ENCODE data around the gene VWDE. TPM values are rescaled to one million over a fixed set of nuclear protein-coding genes. Genes with fewer than 3 reads are reported as not detected.

The VWDE gene
- total and polyA plus RNA-seq, 4 donors, result 0.21 to 0.55 TPM; not detected in 2

- no peaks in the 10 kb centered on the region for H3K36me3 ChIP-seq (ENCODE audit: control insufficient read depth in 1 of 2, insufficient read depth in 2 of 2, low read length in 1 of 2)
- H3K9me3 ChIP-seq (ENCODE audit: control insufficient read depth, low read length), result no peaks in the 10 kb centered on the region
- no peak for ATAC-seq (ENCODE audit: low FRiP score)
- intact Hi-C loops (cut with DNase I), result no loop called here
- H3K4me1 ChIP-seq (ENCODE audit: control insufficient read depth in 1 of 2, insufficient read depth in 2 of 2, low read length in 2 of 2), result no peaks in the 10 kb centered on the region
- no peaks in the 10 kb centered on the region for H3K27me3 ChIP-seq (ENCODE audit: control insufficient read depth in 1 of 2, insufficient read depth in 2 of 2, low read length in 1 of 2)
- no peak overlapping the region for H3K4me3 ChIP-seq (ENCODE audit: low read length in 2 of 2)
- 76 to 77% methylated on average over 11 of the region's 11 CpGs for WGBS, 2 donors
- H3K27ac ChIP-seq (ENCODE audit: low read depth in 1 of 2, low read length in 2 of 2), result no peak overlapping the region
- DNase-seq, result no peak
Observed at GRCh38 chr7:12431886-12432556, 28.4 kb upstream of the VWDE start.

- Histone ChIP-seq H3K9me3 (ENCODE audit: control insufficient read depth, low read length) (no peaks in the 10 kb centered on the region), H3K4me1 (ENCODE audit: control insufficient read depth in 1 of 2, insufficient read depth in 2 of 2, low read length in 2 of 2) (no peaks in the 10 kb centered on the region), H3K36me3 (ENCODE audit: control insufficient read depth in 1 of 2, insufficient read depth in 2 of 2, low read length in 1 of 2) (no peaks in the 10 kb centered on the region), H3K27me3 (ENCODE audit: control insufficient read depth in 1 of 2, insufficient read depth in 2 of 2, low read length in 1 of 2) (no peaks in the 10 kb centered on the region), H3K27ac (ENCODE audit: low read depth in 1 of 2, low read length in 2 of 2) (no peak overlapping the region), H3K4me3 (ENCODE audit: low read length in 2 of 2) (no peak overlapping the region)
- no peak for DNase-seq
- intact Hi-C loops (cut with DNase I), result no loop called here
- ATAC-seq (ENCODE audit: low FRiP score), result no peak
- WGBS, 2 donors, result 39 to 41% methylated on average over 1 of the region's 1 CpG
Observed at GRCh38 chr7:12425311-12425710, 21.6 kb upstream of the VWDE start.

- Histone ChIP-seq H3K9me3 (ENCODE audit: control insufficient read depth, low read length) (no peaks in the 10 kb centered on the region), H3K36me3 (ENCODE audit: control insufficient read depth in 1 of 2, insufficient read depth in 2 of 2, low read length in 1 of 2) (no peaks in the 10 kb centered on the region), H3K27me3 (ENCODE audit: control insufficient read depth in 1 of 2, insufficient read depth in 2 of 2, low read length in 1 of 2) (no peaks in the 10 kb centered on the region), H3K4me3 (ENCODE audit: low read length in 2 of 2) (no peak overlapping the region), H3K4me1 (ENCODE audit: control insufficient read depth in 1 of 2, insufficient read depth in 2 of 2, low read length in 2 of 2) (no peaks in the 10 kb centered on the region), H3K27ac (ENCODE audit: low read depth in 1 of 2, low read length in 2 of 2) (no peak overlapping the region)
- ATAC-seq (ENCODE audit: low FRiP score), result no peak
- intact Hi-C loops (cut with DNase I), result no loop called here
- DNase-seq, result no peak
- WGBS, 2 donors, result 41 to 43% methylated on average over 12 of the region's 12 CpGs
Observed at GRCh38 chr7:12423997-12424745, 20.5 kb upstream of the VWDE start.

- Histone ChIP-seq H3K4me3 (ENCODE audit: low read length in 2 of 2) (no peak overlapping the region), H3K27me3 (ENCODE audit: control insufficient read depth in 1 of 2, insufficient read depth in 2 of 2, low read length in 1 of 2) (no peaks in the 10 kb centered on the region), H3K36me3 (ENCODE audit: control insufficient read depth in 1 of 2, insufficient read depth in 2 of 2, low read length in 1 of 2) (no peaks in the 10 kb centered on the region), H3K27ac (ENCODE audit: low read depth in 1 of 2, low read length in 2 of 2) (no peak overlapping the region), H3K4me1 (ENCODE audit: control insufficient read depth in 1 of 2, insufficient read depth in 2 of 2, low read length in 2 of 2) (no peaks in the 10 kb centered on the region), H3K9me3 (ENCODE audit: control insufficient read depth, low read length) (no peaks in the 10 kb centered on the region)
- intact Hi-C loops (cut with DNase I), result no loop called here
- ATAC-seq (ENCODE audit: low FRiP score) (no peak), DNase-seq (no peak)
- 41 to 44% methylated on average over 8 of the region's 8 CpGs for WGBS, 2 donors
Observed at GRCh38 chr7:12423355-12423996, 19.8 kb upstream of the VWDE start.

GRCh38 chr7:12422554-12423320 is 19.1 kb upstream of the VWDE start:
- H3K36me3 ChIP-seq (ENCODE audit: control insufficient read depth in 1 of 2, insufficient read depth in 2 of 2, low read length in 1 of 2), result no peaks in the 10 kb centered on the region
- H3K27me3 ChIP-seq (ENCODE audit: control insufficient read depth in 1 of 2, insufficient read depth in 2 of 2, low read length in 1 of 2), result no peaks in the 10 kb centered on the region
- H3K4me1 ChIP-seq (ENCODE audit: control insufficient read depth in 1 of 2, insufficient read depth in 2 of 2, low read length in 2 of 2), result no peaks in the 10 kb centered on the region
- no peak for DNase-seq
- no peak overlapping the region for H3K27ac ChIP-seq (ENCODE audit: low read depth in 1 of 2, low read length in 2 of 2)
- H3K4me3 ChIP-seq (ENCODE audit: low read length in 2 of 2), result no peak overlapping the region
- 48 to 64% methylated on average over 4 of the region's 4 CpGs for WGBS, 2 donors
- ATAC-seq (ENCODE audit: low FRiP score), result no peak
- H3K9me3 ChIP-seq (ENCODE audit: control insufficient read depth, low read length), result no peaks in the 10 kb centered on the region
- intact Hi-C loops (cut with DNase I), result no loop called here

DNA sequence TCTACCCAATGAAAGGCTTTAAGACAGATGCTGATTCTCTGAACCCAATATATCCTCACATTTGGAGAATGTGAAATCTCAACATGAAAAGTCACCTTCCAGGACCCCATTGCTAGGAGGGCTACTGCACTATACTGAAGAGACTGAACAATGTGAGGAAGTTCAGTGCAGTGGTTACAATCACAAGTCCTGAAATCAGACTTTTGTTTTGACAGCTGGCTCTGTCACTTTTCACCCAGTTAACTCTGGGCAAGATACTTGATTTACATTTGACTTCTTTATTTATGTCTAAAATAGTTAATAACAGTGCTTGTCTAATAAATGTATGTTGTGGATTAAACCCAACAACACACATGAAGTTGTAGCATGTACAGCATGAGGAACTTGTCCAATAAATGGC is 14.8 kb upstream of the VWDE start:
- intact Hi-C loops (cut with DNase I), result no loop called here
- Histone ChIP-seq H3K4me1 (ENCODE audit: control insufficient read depth in 1 of 2, insufficient read depth in 2 of 2, low read length in 2 of 2) (no peaks in the 10 kb centered on the region), H3K9me3 (ENCODE audit: control insufficient read depth, low read length) (no peaks in the 10 kb centered on the region), H3K27ac (ENCODE audit: low read depth in 1 of 2, low read length in 2 of 2) (no peak overlapping the region), H3K27me3 (ENCODE audit: control insufficient read depth in 1 of 2, insufficient read depth in 2 of 2, low read length in 1 of 2) (no peaks in the 10 kb centered on the region), H3K4me3 (ENCODE audit: low read length in 2 of 2) (no peak overlapping the region), H3K36me3 (ENCODE audit: control insufficient read depth in 1 of 2, insufficient read depth in 2 of 2, low read length in 1 of 2) (no peaks in the 10 kb centered on the region)
- no peak for DNase-seq
- ATAC-seq (ENCODE audit: low FRiP score), result no peak

GRCh38 chr7:12415072-12415471 is 11.4 kb upstream of the VWDE start:
- Histone ChIP-seq H3K4me3 (ENCODE audit: low read length in 2 of 2) (no peak overlapping the region), H3K27ac (ENCODE audit: low read depth in 1 of 2, low read length in 2 of 2) (no peak overlapping the region), H3K36me3 (ENCODE audit: control insufficient read depth in 1 of 2, insufficient read depth in 2 of 2, low read length in 1 of 2) (no peaks in the 10 kb centered on the region), H3K4me1 (ENCODE audit: control insufficient read depth in 1 of 2, insufficient read depth in 2 of 2, low read length in 2 of 2) (no peaks in the 10 kb centered on the region), H3K27me3 (ENCODE audit: control insufficient read depth in 1 of 2, insufficient read depth in 2 of 2, low read length in 1 of 2) (no peaks in the 10 kb centered on the region), H3K9me3 (ENCODE audit: control insufficient read depth, low read length) (no peaks in the 10 kb centered on the region)
- DNase-seq (no peak), ATAC-seq (ENCODE audit: low FRiP score) (no peak)
- intact Hi-C loops (cut with DNase I), result no loop called here

GRCh38 chr7:12412407-12412806 is 8.7 kb upstream of the VWDE start:
- H3K27ac ChIP-seq (ENCODE audit: low read depth in 1 of 2, low read length in 2 of 2), result no peak overlapping the region
- no peak for ATAC-seq (ENCODE audit: low FRiP score)
- WGBS, 2 donors, result 90 to 92% methylated on average over 1 of the region's 1 CpG
- DNase-seq, result no peak
- H3K9me3 ChIP-seq (ENCODE audit: control insufficient read depth, low read length), result no peaks in the 10 kb centered on the region
- H3K36me3 ChIP-seq (ENCODE audit: control insufficient read depth in 1 of 2, insufficient read depth in 2 of 2, low read length in 1 of 2), result no peaks in the 10 kb centered on the region
- H3K4me3 ChIP-seq (ENCODE audit: low read length in 2 of 2), result no peak overlapping the region
- H3K27me3 ChIP-seq (ENCODE audit: control insufficient read depth in 1 of 2, insufficient read depth in 2 of 2, low read length in 1 of 2), result no peaks in the 10 kb centered on the region
- H3K4me1 ChIP-seq (ENCODE audit: control insufficient read depth in 1 of 2, insufficient read depth in 2 of 2, low read length in 2 of 2), result no peaks in the 10 kb centered on the region
- intact Hi-C loops (cut with DNase I), result no loop called here
